H1 (cell line): Measurements from ENCODE around the gene MYOG. TPM values are rescaled to one million over a fixed set of nuclear protein-coding genes. Genes with fewer than 3 reads are reported as not detected.

Experiments
- BACH1 ChIP-seq: IDR thresholded peaks from 2 replicates; pipeline ENCODE4 v1.6.1; 2012; ENCODE audit warnings: low read length, improper control_type of control experiment
- BCL11A ChIP-seq, 2 experiments: IDR thresholded peaks; one replicate each; pipeline ENCODE4 v1.6.1; 2011; ENCODE audit warnings: low read depth in 2 of 2, low read length in 2 of 2, mild to moderate bottlenecking in 2 of 2
- CHD1 ChIP-seq: IDR thresholded peaks from 2 replicates; pipeline ENCODE4 v1.6.1; 2012; ENCODE audit warnings: low read depth, low read length, improper control_type of control experiment
- POLR2A ChIP-seq, 2 experiments: IDR thresholded peaks; 1 replicate in 1 of 2; 2 replicates in 1 of 2; pipeline ENCODE4 v1.6.1; 2011; ENCODE audit warnings: low read depth in 2 of 2, low read length in 2 of 2, mild to moderate bottlenecking in 2 of 2; ENCODE audit errors: control extremely low read depth in 1 of 2
- RBBP5 ChIP-seq: IDR thresholded peaks from 2 replicates; pipeline ENCODE4 v1.7.1; 2012; ENCODE audit warnings: low read depth, mild to moderate bottlenecking, inconsistent platforms, low read length, moderate library complexity, borderline replicate concordance
- USF2 ChIP-seq: IDR thresholded peaks from 2 replicates; pipeline ENCODE4 v1.6.1; 2011; ENCODE audit warnings: low read length, improper control_type of control experiment
- polyA plus RNA-seq, 7 experiments: library from polyadenylated mRNA; depleted of rRNA in 3 of 7; stranded (reverse) in 5 of 7; unstranded in 2 of 7; fragments of >200 nt in 5 of 7; fragments of 200-250 nt in 2 of 7; gene quantifications; 1 replicate in 5 of 7; 2 replicates in 1 of 7; 4 replicates in 1 of 7; pipeline versions ENCODE4 v1.2.1 to v1.2.3, GENCODE V29; 2011 to 2013; ENCODE audit warnings: missing spikeins in 2 of 7, mixed read lengths in 2 of 7
- total RNA-seq: library from RNA; stranded (reverse); fragmentation: NEBNext Ultra II Directional; extraction: Animal tissue kit (Norgen Biotek cat#: 25700); gene quantifications from 2 replicates; pipeline ENCODE4 v1.2.1, GENCODE V29; 2021

The MYOG gene
- total and polyA plus RNA-seq, 2 of the 8 experiments (the other 6 are each of a cell fraction or from before 2014, with no cell fraction given) = not detected

GRCh38 chr1:203130358-203130985, 44.7 kb upstream of the MYOG start (continued):
- TF ChIP-seq CHD1 = no peak
- no peak for TF ChIP-seq POLR2A (IDR thresholded peaks at IDR 0.05; ENCODE audit: control extremely low read depth in 1 of 2, low read depth in 2 of 2, low read length in 2 of 2)
- TF ChIP-seq BCL11A (IDR thresholded peaks at IDR 0.05; ENCODE audit: low read depth in 2 of 2, low read length in 2 of 2) = no peak
- no peak for TF ChIP-seq USF2
- TF ChIP-seq RBBP5 = no peak
- no peak for TF ChIP-seq BACH1
